ENCODE measurements around the gene MAP9.

DNA sequence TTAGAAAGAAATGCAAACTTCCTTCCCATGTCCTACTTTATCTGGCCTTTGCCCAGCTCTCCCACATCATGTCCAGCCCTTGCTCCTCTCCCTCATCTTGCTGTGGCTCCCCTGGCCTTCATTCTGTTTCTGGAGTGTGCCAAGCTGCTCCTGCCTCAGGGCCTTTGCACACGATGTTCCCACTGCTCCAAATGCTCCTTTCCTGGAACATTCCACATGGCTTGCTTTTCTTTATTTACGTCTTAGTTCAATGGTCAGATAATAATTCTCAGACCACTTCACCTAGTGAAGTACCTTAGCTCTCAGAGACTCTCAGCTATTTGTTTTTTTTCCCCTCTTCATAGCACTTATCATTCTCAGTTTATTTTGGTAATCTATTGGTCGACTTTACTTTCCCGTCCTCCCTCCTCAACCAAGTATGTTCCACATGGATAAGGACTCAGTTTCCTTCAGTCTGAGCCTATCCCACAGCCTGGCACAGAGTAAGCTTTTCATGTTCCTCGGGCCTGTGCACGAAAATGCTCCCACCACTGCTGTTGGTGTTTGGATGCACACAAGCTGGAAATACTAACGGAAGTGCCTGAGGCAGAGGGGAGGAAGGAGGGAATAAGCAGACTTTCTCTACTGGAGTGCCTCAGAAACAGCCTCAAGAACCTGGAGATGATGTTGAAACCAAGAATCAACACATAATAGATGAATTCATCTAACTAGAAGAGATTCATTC is 23.4 kb upstream of the MAP9 start:
- TF ChIP-seq POLR2AphosphoS5 (IDR thresholded peaks at IDR 0.05; ENCODE audit: low read depth) (no peak), CTCF (conservative IDR thresholded peaks at IDR 0.05; ENCODE audit: low read depth in 2 of 2) (no peak), EZH2 (IDR thresholded peaks at IDR 0.05; ENCODE audit: low read depth, unreplicated experiment) (no peak), ZNF114 (CRISPR knock-in tag; IDR thresholded peaks at IDR 0.05) (no peak), EZH2phosphoT487 (IDR thresholded peaks at IDR 0.05; ENCODE audit: unreplicated experiment) (no peak), REST (IDR thresholded peaks at IDR 0.05; ENCODE audit: unreplicated experiment) (no peak), JUNB (IDR thresholded peaks at IDR 0.05; ENCODE audit: unreplicated experiment) (no peak), CREB1 (CRISPR knock-in tag; IDR thresholded peaks at IDR 0.05; ENCODE audit: low read depth) (no peak)
- TF ChIP-seq, protein P1, sequence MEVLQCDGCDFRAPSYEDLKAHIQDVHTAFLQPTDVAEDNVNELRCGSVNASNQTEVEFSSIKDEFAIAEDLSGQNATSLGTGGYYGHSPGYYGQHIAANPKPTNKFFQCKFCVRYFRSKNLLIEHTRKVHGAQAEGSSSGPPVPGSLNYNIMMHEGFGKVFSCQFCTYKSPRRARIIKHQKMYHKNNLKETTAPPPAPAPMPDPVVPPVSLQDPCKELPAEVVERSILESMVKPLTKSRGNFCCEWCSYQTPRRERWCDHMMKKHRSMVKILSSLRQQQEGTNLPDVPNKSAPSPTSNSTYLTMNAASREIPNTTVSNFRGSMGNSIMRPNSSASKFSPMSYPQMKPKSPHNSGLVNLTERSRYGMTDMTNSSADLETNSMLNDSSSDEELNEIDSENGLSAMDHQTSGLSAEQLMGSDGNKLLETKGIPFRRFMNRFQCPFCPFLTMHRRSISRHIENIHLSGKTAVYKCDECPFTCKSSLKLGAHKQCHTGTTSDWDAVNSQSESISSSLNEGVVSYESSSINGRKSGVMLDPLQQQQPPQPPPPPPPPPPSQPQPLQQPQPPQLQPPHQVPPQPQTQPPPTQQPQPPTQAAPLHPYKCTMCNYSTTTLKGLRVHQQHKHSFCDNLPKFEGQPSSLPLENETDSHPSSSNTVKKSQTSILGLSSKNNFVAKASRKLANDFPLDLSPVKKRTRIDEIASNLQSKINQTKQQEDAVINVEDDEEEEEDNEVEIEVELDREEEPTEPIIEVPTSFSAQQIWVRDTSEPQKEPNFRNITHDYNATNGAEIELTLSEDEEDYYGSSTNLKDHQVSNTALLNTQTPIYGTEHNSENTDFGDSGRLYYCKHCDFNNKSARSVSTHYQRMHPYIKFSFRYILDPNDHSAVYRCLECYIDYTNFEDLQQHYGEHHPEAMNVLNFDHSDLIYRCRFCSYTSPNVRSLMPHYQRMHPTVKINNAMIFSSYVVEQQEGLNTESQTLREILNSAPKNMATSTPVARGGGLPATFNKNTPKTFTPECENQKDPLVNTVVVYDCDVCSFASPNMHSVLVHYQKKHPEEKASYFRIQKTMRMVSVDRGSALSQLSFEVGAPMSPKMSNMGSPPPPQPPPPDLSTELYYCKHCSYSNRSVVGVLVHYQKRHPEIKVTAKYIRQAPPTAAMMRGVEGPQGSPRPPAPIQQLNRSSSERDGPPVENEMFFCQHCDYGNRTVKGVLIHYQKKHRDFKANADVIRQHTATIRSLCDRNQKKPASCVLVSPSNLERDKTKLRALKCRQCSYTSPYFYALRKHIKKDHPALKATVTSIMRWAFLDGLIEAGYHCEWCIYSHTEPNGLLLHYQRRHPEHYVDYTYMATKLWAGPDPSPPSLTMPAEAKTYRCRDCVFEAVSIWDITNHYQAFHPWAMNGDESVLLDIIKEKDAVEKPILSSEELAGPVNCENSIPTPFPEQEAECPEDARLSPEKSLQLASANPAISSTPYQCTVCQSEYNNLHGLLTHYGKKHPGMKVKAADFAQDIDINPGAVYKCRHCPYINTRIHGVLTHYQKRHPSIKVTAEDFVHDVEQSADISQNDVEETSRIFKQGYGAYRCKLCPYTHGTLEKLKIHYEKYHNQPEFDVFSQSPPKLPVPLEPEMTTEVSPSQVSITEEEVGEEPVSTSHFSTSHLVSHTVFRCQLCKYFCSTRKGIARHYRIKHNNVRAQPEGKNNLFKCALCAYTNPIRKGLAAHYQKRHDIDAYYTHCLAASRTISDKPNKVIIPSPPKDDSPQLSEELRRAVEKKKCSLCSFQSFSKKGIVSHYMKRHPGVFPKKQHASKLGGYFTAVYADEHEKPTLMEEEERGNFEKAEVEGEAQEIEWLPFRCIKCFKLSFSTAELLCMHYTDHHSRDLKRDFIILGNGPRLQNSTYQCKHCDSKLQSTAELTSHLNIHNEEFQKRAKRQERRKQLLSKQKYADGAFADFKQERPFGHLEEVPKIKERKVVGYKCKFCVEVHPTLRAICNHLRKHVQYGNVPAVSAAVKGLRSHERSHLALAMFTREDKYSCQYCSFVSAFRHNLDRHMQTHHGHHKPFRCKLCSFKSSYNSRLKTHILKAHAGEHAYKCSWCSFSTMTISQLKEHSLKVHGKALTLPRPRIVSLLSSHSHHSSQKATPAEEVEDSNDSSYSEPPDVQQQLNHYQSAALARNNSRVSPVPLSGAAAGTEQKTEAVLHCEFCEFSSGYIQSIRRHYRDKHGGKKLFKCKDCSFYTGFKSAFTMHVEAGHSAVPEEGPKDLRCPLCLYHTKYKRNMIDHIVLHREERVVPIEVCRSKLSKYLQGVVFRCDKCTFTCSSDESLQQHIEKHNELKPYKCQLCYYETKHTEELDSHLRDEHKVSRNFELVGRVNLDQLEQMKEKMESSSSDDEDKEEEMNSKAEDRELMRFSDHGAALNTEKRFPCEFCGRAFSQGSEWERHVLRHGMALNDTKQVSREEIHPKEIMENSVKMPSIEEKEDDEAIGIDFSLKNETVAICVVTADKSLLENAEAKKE (CRISPR knock-in tag; IDR thresholded peaks at IDR 0.05): no peak

Measured in GM23338 (cell line).